GM19452 (cell line): ENCODE measurements around the gene DPF1.

ENCODE experiments used
- ATAC-seq: cut with Tn5 transposase; IDR thresholded peaks from one replicate; pipeline ENCODE4 v1.9.1; 2021; ENCODE audit not compliant: unreplicated experiment

DPF1 gene

GRCh38 chr19:38201731-38202130 lies 22.3 kb downstream of the DPF1 start:
- ATAC-seq, result no peak

GRCh38 chr19:38199340-38199739 lies 24.7 kb downstream of the DPF1 start:
- ATAC-seq, result no peak

- no peak for ATAC-seq
Measured at GRCh38 chr19:38197937-38198704, 25.9 kb downstream of the DPF1 start.

GRCh38 chr19:38196948-38197656 lies 26.9 kb downstream of the DPF1 start:
- ATAC-seq, result no peak

- ATAC-seq, result no peak
Measured at GRCh38 chr19:38196245-38196837, 27.7 kb downstream of the DPF1 start.

- no peak for ATAC-seq
Measured at GRCh38 chr19:38195237-38195636, 28.8 kb downstream of the DPF1 start.

- no peak for ATAC-seq
Measured at GRCh38 chr19:38194061-38194701, 29.8 kb downstream of the DPF1 start.

- no peak for ATAC-seq
Measured at GRCh38 chr19:38193445-38193844, 30.6 kb downstream of the DPF1 start.

GRCh38 chr19:38191747-38192146 lies 32.3 kb downstream of the DPF1 start:
- no peak for ATAC-seq

GRCh38 chr19:38190793-38191192 lies 33.2 kb downstream of the DPF1 start:
- no peak for ATAC-seq

GRCh38 chr19:38190061-38190460 lies 34.0 kb downstream of the DPF1 start:
- no peak for ATAC-seq

GRCh38 chr19:38185562-38185961 lies 38.5 kb downstream of the DPF1 start:
- ATAC-seq, result no peak

GRCh38 chr19:38184815-38185214 lies 39.2 kb downstream of the DPF1 start:
- ATAC-seq, result no peak

GRCh38 chr19:38183251-38183897 lies 40.6 kb downstream of the DPF1 start:
- ATAC-seq, result no peak

GRCh38 chr19:38182536-38183210 lies 41.3 kb downstream of the DPF1 start:
- no peak for ATAC-seq

GRCh38 chr19:38180071-38180470 lies 44.0 kb downstream of the DPF1 start:
- no peak for ATAC-seq

GRCh38 chr19:38175422-38175821 lies 48.6 kb downstream of the DPF1 start:
- ATAC-seq, result no peak

- no peak for ATAC-seq
Measured at GRCh38 chr19:38173291-38174041, 50.6 kb downstream of the DPF1 start.

GRCh38 chr19:38172001-38172400 lies 52.0 kb downstream of the DPF1 start:
- ATAC-seq, result no peak

- no peak for ATAC-seq
Measured at GRCh38 chr19:38170334-38170733, 53.7 kb downstream of the DPF1 start.
